ENCODE data around the gene KDM2B. TPM values are rescaled to one million over a fixed set of nuclear protein-coding genes. Genes with fewer than 3 reads are reported as not detected.
A peak's percentile ranks its signal among the peaks of the same experiment; 100 is the strongest.

KDM2B gene
- total RNA-seq, 1 donor from 2014 or later, result 21.3 TPM

- no peak for DNase-seq (ENCODE audit: low spot score)
- Mint-ChIP-seq H3K4me1 (ENCODE audit: low read depth) (peaks cover 3% of the 10 kb centered on the region), H3K27ac (ENCODE audit: unreplicated experiment) (peak overlapping the region; percentile 41), H3K36me3 (ENCODE audit: low read depth) (peaks cover 12% of the 10 kb centered on the region), H3K27me3 (ENCODE audit: low read depth) (no peaks in the 10 kb centered on the region), H3K4me3 (ENCODE audit: unreplicated experiment) (no peak overlapping the region), H3K9me3 (ENCODE audit: low read depth) (no peaks in the 10 kb centered on the region)
- peak; percentile 91 for TF ChIP-seq CTCF (IDR thresholded peaks at IDR 0.05)
These were observed 137.5 kb downstream of the KDM2B start for GRCh38 chr12:121443193-121443870.

DNA sequence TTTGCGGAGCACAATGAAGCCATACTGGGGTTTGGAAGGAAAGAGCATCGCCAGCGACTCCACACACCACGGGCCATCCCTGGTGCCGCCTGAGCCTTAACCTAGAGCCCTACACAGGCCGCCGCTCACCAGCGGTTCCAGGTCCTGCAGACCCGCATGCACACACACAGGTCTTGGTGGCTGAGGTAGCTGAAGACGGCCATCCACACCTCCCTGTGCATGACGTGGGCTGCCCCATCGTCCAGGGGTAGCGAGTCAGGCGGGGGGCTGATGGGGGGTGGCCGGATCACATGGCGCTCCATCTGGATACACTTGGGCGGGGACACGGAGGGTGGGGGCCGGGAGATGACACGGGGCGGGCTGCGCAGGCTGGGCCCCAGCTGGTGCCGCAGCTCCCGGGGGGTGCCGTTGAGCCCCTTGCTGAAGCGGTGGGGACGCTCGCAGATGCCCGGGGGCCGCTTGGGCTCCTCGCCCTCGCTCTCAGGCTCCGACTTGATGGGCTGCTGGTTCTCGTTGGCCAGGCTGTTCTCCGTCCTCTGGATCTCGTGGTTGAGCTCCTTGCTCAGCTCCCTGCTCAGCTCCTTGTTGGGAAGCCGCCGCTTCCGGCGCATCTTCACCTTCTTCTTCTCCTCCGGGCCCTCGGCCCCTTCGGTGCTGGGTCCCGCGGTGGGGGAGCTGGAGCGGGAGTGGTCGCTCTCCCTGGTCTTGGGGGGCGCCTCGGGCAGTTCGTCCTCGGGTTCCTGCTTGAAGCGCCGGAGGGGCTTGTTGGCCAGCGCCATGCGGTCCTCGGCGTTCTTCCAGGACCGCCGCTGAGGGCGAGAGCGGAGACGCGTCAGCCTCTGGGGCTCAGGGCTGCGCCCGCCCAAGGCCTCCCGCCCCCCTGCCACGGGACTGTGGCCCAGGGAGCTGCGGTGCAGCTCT lies 138.5 kb downstream of the KDM2B start:
- Mint-ChIP-seq H3K27ac (ENCODE audit: unreplicated experiment) (no peak overlapping the region), H3K4me3 (ENCODE audit: unreplicated experiment) (no peak overlapping the region), H3K4me1 (ENCODE audit: low read depth) (peaks cover 3% of the 10 kb centered on the region), H3K9me3 (ENCODE audit: low read depth) (peaks cover under 1% of the 10 kb centered on the region), H3K27me3 (ENCODE audit: low read depth) (no peaks in the 10 kb centered on the region), H3K36me3 (ENCODE audit: low read depth) (peaks cover 12% of the 10 kb centered on the region)
- no peak for TF ChIP-seq CTCF (IDR thresholded peaks at IDR 0.05)
- no peak for DNase-seq (ENCODE audit: low spot score)

DNA sequence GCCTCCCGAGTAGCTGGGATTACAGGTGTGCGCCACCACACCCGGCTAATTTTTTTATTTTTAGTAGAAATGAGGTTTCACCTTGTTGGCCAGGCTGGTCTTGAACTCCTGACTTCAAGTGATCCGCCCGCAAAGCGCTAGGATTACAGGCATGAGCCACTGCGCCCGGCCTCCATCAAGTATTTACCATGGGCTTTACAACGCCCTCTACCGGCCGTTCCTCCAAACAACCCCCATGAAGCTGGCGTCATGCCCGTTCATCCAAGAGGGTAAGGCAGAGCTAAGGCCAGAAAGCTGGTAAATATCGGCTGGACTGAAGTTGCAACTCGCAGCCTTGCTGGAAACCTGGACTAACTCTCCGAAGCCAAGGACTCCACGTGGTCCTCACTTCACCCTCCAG lies 139.3 kb downstream of the KDM2B start:
- Mint-ChIP-seq H3K9me3 (ENCODE audit: low read depth) (peaks cover 7% of the 10 kb centered on the region), H3K27me3 (ENCODE audit: low read depth) (no peaks in the 10 kb centered on the region), H3K27ac (ENCODE audit: unreplicated experiment) (no peak overlapping the region), H3K4me1 (ENCODE audit: low read depth) (peaks cover 3% of the 10 kb centered on the region), H3K4me3 (ENCODE audit: unreplicated experiment) (no peak overlapping the region), H3K36me3 (ENCODE audit: low read depth) (peaks cover 19% of the 10 kb centered on the region)
- peak; percentile 24 for TF ChIP-seq CTCF (IDR thresholded peaks at IDR 0.05)
- no peak for DNase-seq (ENCODE audit: low spot score)

- Mint-ChIP-seq H3K27me3 (ENCODE audit: low read depth) (no peaks in the 10 kb centered on the region), H3K4me1 (ENCODE audit: low read depth) (peaks cover 3% of the 10 kb centered on the region), H3K9me3 (ENCODE audit: low read depth) (peaks cover 13% of the 10 kb centered on the region), H3K36me3 (ENCODE audit: low read depth) (peaks cover 22% of the 10 kb centered on the region), H3K4me3 (ENCODE audit: unreplicated experiment) (no peak overlapping the region), H3K27ac (ENCODE audit: unreplicated experiment) (no peak overlapping the region)
- no peak for DNase-seq (ENCODE audit: low spot score)
- no peak for TF ChIP-seq CTCF (IDR thresholded peaks at IDR 0.05)
These were observed 140.1 kb downstream of the KDM2B start for GRCh38 chr12:121440768-121441167.

- peaks cover 3% of the 10 kb centered on the region for H3K4me1 Mint-ChIP-seq (ENCODE audit: low read depth)
- H3K36me3 Mint-ChIP-seq (ENCODE audit: low read depth), result peaks cover 27% of the 10 kb centered on the region
- peaks cover 18% of the 10 kb centered on the region for H3K9me3 Mint-ChIP-seq (ENCODE audit: low read depth)
- no peak for DNase-seq (ENCODE audit: low spot score)
- no peak for TF ChIP-seq CTCF (IDR thresholded peaks at IDR 0.05)
- no peaks in the 10 kb centered on the region for H3K27me3 Mint-ChIP-seq (ENCODE audit: low read depth)
- no peak overlapping the region for H3K27ac Mint-ChIP-seq (ENCODE audit: unreplicated experiment)
- H3K4me3 Mint-ChIP-seq (ENCODE audit: unreplicated experiment), result no peak overlapping the region
These were observed 141.1 kb downstream of the KDM2B start for GRCh38 chr12:121439715-121440114.

All from chondrocyte (in vitro differentiated cells).